Keratinocyte (primary cell): ENCODE data around the gene ZSCAN31. TPM values are rescaled to one million over a fixed set of nuclear protein-coding genes. Genes with fewer than 3 reads are reported as not detected.

Experiments
- DNase-seq: peaks from one replicate; pipeline ENCODE4 v3.0.0-alpha.2; 2011; ENCODE audit warnings: low read depth, missing footprints, low spot score
- FAIRE-seq: peaks from 2 replicates; lab custom pipeline; 2011; peaks lifted over from hg19 to GRCh38; lab: Jason Lieb, UNC
- H2AFZ ChIP-seq: 2 replicates; pipeline ENCODE4 v1.6.0; 2012; ENCODE audit warnings: low read length, control low read depth, inconsistent platforms; ENCODE audit not compliant: control insufficient read depth
- H3K27ac ChIP-seq: 2 replicates; pipeline ENCODE4 v1.5.1; 2011; ENCODE audit warnings: low read length; ENCODE audit not compliant: control insufficient read depth, insufficient read depth
- H3K27me3 ChIP-seq: 3 replicates; pipeline ENCODE4 v1.6.0; 2011; ENCODE audit warnings: low read length; ENCODE audit not compliant: control insufficient read depth, insufficient read depth; ENCODE audit errors: extremely low read depth
- H3K36me3 ChIP-seq, 2 experiments: 2 replicates in 1 of 2; 3 replicates in 1 of 2; pipeline ENCODE4 v1.5.1; 2011; ENCODE audit warnings: low read length in 2 of 2, mild to moderate bottlenecking in 1 of 2; ENCODE audit not compliant: control insufficient read depth in 2 of 2, insufficient read depth in 2 of 2; ENCODE audit errors: extremely low read depth in 1 of 2
- H3K4me1 ChIP-seq: 3 replicates; pipeline ENCODE4 v1.5.1; 2011; ENCODE audit warnings: low read length; ENCODE audit not compliant: control insufficient read depth, insufficient read depth; ENCODE audit errors: extremely low read depth
- H3K4me2 ChIP-seq: 3 replicates; pipeline ENCODE4 v1.6.0; 2011; ENCODE audit warnings: low read depth, low read length; ENCODE audit not compliant: control insufficient read depth, insufficient read depth; ENCODE audit errors: extremely low read depth
- H3K4me3 ChIP-seq, 3 experiments: fragments of 200-600 bp in 1 of 3; sonication (generic) in 1 of 3; 2 replicates in 2 of 3; 3 replicates in 1 of 3; pipeline ENCODE4 v1.5.1; 2011 to 2016; ENCODE audit warnings: low read length in 3 of 3, mild to moderate bottlenecking in 3 of 3, control low read depth in 2 of 3, inconsistent platforms in 1 of 3, low read depth in 1 of 3, mixed read lengths in 1 of 3, mixed run types in 1 of 3, moderate library complexity in 1 of 3; ENCODE audit not compliant: control insufficient read depth in 2 of 3, insufficient read depth in 2 of 3; ENCODE audit errors: extremely low read depth in 1 of 3
- H3K79me2 ChIP-seq: 2 replicates; pipeline ENCODE4 v1.6.0; 2012; ENCODE audit warnings: low read length; ENCODE audit not compliant: control insufficient read depth, insufficient read depth
- H3K9ac ChIP-seq: 3 replicates; pipeline ENCODE4 v1.6.0; 2011; ENCODE audit warnings: low read length; ENCODE audit not compliant: control insufficient read depth, insufficient read depth; ENCODE audit errors: extremely low read depth
- H3K9me1 ChIP-seq: 3 replicates; pipeline ENCODE4 v1.6.0; 2011; ENCODE audit warnings: low read length; ENCODE audit not compliant: control insufficient read depth, insufficient read depth; ENCODE audit errors: extremely low read depth
- H3K9me3 ChIP-seq: 2 replicates; pipeline ENCODE4 v1.5.1; 2012; ENCODE audit warnings: low read depth, low read length; ENCODE audit not compliant: control insufficient read depth
- H4K20me1 ChIP-seq: 3 replicates; pipeline ENCODE4 v1.6.0; 2011; ENCODE audit warnings: low read length; ENCODE audit not compliant: control insufficient read depth, insufficient read depth; ENCODE audit errors: extremely low read depth
- EZH2 ChIP-seq: IDR thresholded peaks from one replicate; pipeline ENCODE4 v1.6.1; 2012; ENCODE audit warnings: inconsistent platforms, mild to moderate bottlenecking, low read length, moderate library complexity
- dilution Hi-C: fragments of 300-500 bp; cut with MboI; formaldehyde crosslinking; loops from one replicate; pipeline ENCODE4 v1.7.0; 2020; ENCODE audit warnings: low sequenced_read_pairs; ENCODE audit not compliant: extremely low pct_ligation_motif_present
- polyA plus RNA-seq, 5 experiments: library from polyadenylated mRNA; depleted of rRNA in 3 of 5; stranded (reverse) in 3 of 5; stranded (forward) in 1 of 5; unstranded in 1 of 5; fragments of >200 nt; gene quantifications; 1 replicate in 1 of 5; 2 replicates in 3 of 5; 3 replicates in 1 of 5; pipeline versions ENCODE4 v1.2.1 to v1.2.3, GENCODE V29; 2011 to 2012; ENCODE audit warnings: missing spikeins in 2 of 5, low read depth in 1 of 5, low replicate concordance in 1 of 5
- TF ChIP-seq, protein P1 (sequence below), 3 experiments: IDR thresholded peaks in 1 of 3; conservative IDR thresholded peaks in 1 of 3; optimal IDR thresholded peaks in 1 of 3; 2 replicates in 2 of 3; 3 replicates in 1 of 3; pipeline versions ENCODE3 to v1.5.1; 2011; ENCODE audit warnings: low read length in 3 of 3, mild to moderate bottlenecking in 3 of 3, moderate library complexity in 2 of 3, control low read depth in 1 of 3, inconsistent platforms in 1 of 3; ENCODE audit not compliant: insufficient read depth in 2 of 3; ENCODE audit errors: extremely low read depth in 1 of 3

The ZSCAN31 gene
- polyA plus RNA-seq, 1 donor (not counting 4 experiments of a cell fraction or from before 2014, with no cell fraction given), result 14.4 TPM

DNA sequence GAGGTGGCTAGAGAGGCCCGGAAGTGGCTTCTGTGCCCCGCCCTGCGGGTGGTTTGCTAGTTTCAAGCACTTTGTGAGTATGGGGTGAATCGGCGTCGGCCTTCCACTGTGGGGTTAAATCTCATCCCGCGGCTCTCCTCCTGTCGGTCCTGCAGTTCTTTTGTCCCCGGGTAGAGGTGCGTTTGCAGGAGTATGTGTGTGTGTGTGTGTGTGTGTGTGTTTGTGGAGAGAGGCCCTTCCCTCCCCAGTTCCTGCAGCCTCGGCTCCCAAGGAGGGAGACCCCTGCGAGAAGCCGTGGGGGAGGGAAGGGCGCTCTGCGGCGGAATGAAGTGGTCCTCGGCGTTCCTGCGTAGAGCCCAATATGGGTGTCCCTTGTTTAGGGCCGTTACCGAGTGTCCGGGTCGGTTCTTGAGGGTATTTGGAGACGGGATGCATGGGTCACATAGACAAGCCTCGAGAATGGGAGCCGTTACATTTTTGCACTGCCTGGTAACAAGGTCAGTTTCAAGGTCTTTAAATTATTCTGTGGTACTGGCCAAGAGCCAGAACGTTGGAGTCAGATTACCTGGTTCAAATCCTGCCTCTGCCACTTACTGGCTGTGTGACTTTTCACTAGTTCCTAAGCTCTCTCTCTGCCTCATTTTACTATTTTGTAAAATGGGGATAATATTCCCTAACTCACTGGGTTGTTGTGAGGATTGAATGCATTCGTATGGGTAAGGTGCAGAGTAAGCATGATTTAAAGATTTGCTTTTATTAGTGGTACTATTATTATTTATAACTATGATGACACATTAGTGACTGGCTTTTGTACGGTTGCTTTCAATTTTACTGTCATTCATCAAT lies 14.2 kb upstream of the ZSCAN31 start, which contains the start of gene ZKSCAN3:
TSS of gene ZKSCAN3 (plus strand) at position 56 of the 846 bp plus-strand sequence. CDS start 9,640 bp downstream, outside the sequence.
- DNase-seq (peak; percentile 32), FAIRE-seq (peak; percentile 63)
- Histone ChIP-seq H3K9me1 (peaks cover 3% of the 10 kb centered on the region), H3K79me2 (peaks cover 36% of the 10 kb centered on the region), H3K9ac (peak within 1 kb of the TSS; percentile 81), H3K27ac (peak within 1 kb of the TSS; percentile 75), H4K20me1 (no peaks in the 10 kb centered on the region), H3K4me1 (peaks cover 25% of the 10 kb centered on the region), H3K4me2 (peak within 1 kb of the TSS; percentile 91), H3K9me3 (no peaks in the 10 kb centered on the region), H3K27me3 (no peaks in the 10 kb centered on the region), H3K36me3 (no peaks in the 10 kb centered on the region), H2AFZ (peak within 1 kb of the TSS; percentile 81), H3K4me3 (peak within 1 kb of the TSS; percentile 75 to 95 (median 90))
- TF ChIP-seq, protein P1, sequence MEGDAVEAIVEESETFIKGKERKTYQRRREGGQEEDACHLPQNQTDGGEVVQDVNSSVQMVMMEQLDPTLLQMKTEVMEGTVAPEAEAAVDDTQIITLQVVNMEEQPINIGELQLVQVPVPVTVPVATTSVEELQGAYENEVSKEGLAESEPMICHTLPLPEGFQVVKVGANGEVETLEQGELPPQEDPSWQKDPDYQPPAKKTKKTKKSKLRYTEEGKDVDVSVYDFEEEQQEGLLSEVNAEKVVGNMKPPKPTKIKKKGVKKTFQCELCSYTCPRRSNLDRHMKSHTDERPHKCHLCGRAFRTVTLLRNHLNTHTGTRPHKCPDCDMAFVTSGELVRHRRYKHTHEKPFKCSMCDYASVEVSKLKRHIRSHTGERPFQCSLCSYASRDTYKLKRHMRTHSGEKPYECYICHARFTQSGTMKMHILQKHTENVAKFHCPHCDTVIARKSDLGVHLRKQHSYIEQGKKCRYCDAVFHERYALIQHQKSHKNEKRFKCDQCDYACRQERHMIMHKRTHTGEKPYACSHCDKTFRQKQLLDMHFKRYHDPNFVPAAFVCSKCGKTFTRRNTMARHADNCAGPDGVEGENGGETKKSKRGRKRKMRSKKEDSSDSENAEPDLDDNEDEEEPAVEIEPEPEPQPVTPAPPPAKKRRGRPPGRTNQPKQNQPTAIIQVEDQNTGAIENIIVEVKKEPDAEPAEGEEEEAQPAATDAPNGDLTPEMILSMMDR (optimal IDR thresholded peaks at IDR 0.05 in 1 of 3, IDR thresholded peaks at IDR 0.05 in 1 of 3, conservative IDR thresholded peaks at IDR 0.05 in 1 of 3; ENCODE audit: extremely low read depth in 1 of 3, insufficient read depth in 2 of 3, low read length in 3 of 3), result no peak
- no peak for TF ChIP-seq EZH2
- dilution Hi-C loops, result no loop called here

GRCh38 chr6:28349344-28349891 lies 13.5 kb upstream of the ZSCAN31 start:
- Histone ChIP-seq H3K4me3 (peak overlapping the region; percentile 75 to 95 (median 90)), H3K9me1 (no peaks in the 10 kb centered on the region), H3K27ac (peak overlapping the region; percentile 75), H3K4me2 (peak overlapping the region; percentile 91), H3K27me3 (no peaks in the 10 kb centered on the region), H2AFZ (peak overlapping the region; percentile 81), H3K9me3 (no peaks in the 10 kb centered on the region), H3K36me3 (no peaks in the 10 kb centered on the region), H4K20me1 (no peaks in the 10 kb centered on the region), H3K9ac (peak overlapping the region; percentile 81), H3K4me1 (peaks cover 18% of the 10 kb centered on the region), H3K79me2 (peaks cover 34% of the 10 kb centered on the region)
- FAIRE-seq (no peak), DNase-seq (no peak)
- dilution Hi-C loops, result no loop called here
- no peak for TF ChIP-seq EZH2
- TF ChIP-seq, protein P1 (optimal IDR thresholded peaks at IDR 0.05 in 1 of 3, IDR thresholded peaks at IDR 0.05 in 1 of 3, conservative IDR thresholded peaks at IDR 0.05 in 1 of 3; ENCODE audit: extremely low read depth in 1 of 3, insufficient read depth in 2 of 3, low read length in 3 of 3), result no peak
